ENCODE data around the gene FBN2.

DNA sequence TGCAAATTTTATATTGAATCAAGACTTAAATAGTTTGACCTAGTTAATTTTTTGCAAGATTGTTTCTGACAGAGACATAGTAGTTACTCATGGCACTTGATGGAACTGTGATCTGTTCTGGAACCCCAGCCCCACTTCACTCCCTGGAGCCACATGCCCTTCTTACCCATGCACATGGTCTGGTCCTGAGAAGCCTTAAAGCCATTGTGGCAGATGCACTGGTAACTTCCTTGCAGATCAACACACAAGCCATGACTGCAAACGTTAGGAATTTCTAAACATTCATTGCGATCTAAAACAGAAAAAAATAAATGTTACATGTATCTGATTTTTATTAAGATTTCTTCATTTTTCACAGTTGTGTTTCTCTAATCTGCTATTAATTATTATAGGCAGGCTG lies 233.3 kb downstream of the FBN2 start:
- TF ChIP-seq POLR2A (IDR thresholded peaks at IDR 0.05) = no peak
- TF ChIP-seq, protein P1, sequence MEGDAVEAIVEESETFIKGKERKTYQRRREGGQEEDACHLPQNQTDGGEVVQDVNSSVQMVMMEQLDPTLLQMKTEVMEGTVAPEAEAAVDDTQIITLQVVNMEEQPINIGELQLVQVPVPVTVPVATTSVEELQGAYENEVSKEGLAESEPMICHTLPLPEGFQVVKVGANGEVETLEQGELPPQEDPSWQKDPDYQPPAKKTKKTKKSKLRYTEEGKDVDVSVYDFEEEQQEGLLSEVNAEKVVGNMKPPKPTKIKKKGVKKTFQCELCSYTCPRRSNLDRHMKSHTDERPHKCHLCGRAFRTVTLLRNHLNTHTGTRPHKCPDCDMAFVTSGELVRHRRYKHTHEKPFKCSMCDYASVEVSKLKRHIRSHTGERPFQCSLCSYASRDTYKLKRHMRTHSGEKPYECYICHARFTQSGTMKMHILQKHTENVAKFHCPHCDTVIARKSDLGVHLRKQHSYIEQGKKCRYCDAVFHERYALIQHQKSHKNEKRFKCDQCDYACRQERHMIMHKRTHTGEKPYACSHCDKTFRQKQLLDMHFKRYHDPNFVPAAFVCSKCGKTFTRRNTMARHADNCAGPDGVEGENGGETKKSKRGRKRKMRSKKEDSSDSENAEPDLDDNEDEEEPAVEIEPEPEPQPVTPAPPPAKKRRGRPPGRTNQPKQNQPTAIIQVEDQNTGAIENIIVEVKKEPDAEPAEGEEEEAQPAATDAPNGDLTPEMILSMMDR (IDR thresholded peaks at IDR 0.05) = no peak

All from lower leg skin (tissue), 3 donors.